ENCODE measurements around the gene KLK12.

DNA sequence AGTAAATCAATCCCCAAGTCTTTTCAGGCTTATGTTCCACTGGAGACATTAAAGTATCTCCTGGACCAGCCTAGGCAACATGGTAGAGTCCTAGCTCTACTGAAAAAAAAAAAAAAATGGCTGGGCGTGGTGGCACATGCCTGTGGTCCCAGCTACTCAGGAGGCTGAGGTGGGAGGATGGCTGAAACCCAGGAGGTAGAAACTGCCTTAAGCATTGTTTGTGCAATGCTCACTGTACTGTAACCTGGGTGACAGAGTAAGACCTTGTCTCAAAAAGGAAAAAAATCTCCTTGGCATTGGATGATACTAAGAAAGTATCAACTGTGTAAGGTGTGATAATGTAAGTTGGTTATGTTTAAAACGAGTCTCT, 42.2 kb downstream of the KLK12 start:
- no peak for TF ChIP-seq POLR2A (conservative IDR thresholded peaks at IDR 0.05)
- no peak for TF ChIP-seq PPARD (CRISPR knock-in tag; IDR thresholded peaks at IDR 0.05)
- TF ChIP-seq PCBP1 (IDR thresholded peaks at IDR 0.05; ENCODE audit: low read depth, low read length, poor library complexity, severe bottlenecking), result no peak
- TF ChIP-seq RFX5 (IDR thresholded peaks at IDR 0.05; ENCODE audit: low read depth, low read length), result no peak
- no peak for TF ChIP-seq EZH2 (IDR thresholded peaks at IDR 0.05; ENCODE audit: borderline replicate concordance, low read depth, low read length)
- TF ChIP-seq GATA2 (CRISPR knock-in tag; IDR thresholded peaks at IDR 0.05), result no peak
- no peak for TF ChIP-seq POLR2AphosphoS5 (IDR thresholded peaks at IDR 0.05; ENCODE audit: control insufficient read depth, insufficient read depth, low read depth, low read length)
- TF ChIP-seq YY1 (IDR thresholded peaks at IDR 0.05; ENCODE audit: borderline replicate concordance in 1 of 3, control insufficient read depth in 1 of 3, extremely low read depth in 1 of 3, insufficient read depth in 3 of 3, insufficient read length in 1 of 3, insufficient replicate concordance in 2 of 3, low read depth in 1 of 3, low read length in 2 of 3), result no peak
- TF ChIP-seq PRMT5 (CRISPR knock-in tag; IDR thresholded peaks at IDR 0.05), result no peak
- no peak for TF ChIP-seq BRCA1 (IDR thresholded peaks at IDR 0.05)
- no peak for TF ChIP-seq BRCA1 (CRISPR knock-in tag; IDR thresholded peaks at IDR 0.05)
- no peak for TF ChIP-seq E2F6 (IDR thresholded peaks at IDR 0.05; ENCODE audit: borderline replicate concordance in 1 of 2, extremely low read depth in 1 of 2, insufficient read depth in 1 of 2, insufficient read length in 1 of 2, low read depth in 1 of 2, low read length in 1 of 2, poor library complexity in 1 of 2, severe bottlenecking in 1 of 2)
- no peak for TF ChIP-seq RAD21 (CRISPR knock-in tag; conservative IDR thresholded peaks at IDR 0.05 in 1 of 2, IDR thresholded peaks at IDR 0.05 in 1 of 2)
- TF ChIP-seq ZFP36 (IDR thresholded peaks at IDR 0.05; ENCODE audit: low read depth, low read length, partially characterized antibody), result no peak

All from K562 (cell line).